Hematopoietic multipotent progenitor cell treated with erythropoietin and hydrocortisone succinate and interleukin-3 and kit ligand, for 8 days (in vitro differentiated cells): ENCODE measurements around the gene APP.
A peak's percentile ranks its signal among the peaks of the same experiment; 100 is the strongest.
"Not testable (repeated sequence)": the region's sequence is repeated elsewhere in the genome, so short reads cannot be mapped to it uniquely, and the experiment has no call there.

Experiments
- DNase-seq: peaks from one replicate; pipeline ENCODE4 v3.0.0-alpha.2; 2015

Gene APP

DNA sequence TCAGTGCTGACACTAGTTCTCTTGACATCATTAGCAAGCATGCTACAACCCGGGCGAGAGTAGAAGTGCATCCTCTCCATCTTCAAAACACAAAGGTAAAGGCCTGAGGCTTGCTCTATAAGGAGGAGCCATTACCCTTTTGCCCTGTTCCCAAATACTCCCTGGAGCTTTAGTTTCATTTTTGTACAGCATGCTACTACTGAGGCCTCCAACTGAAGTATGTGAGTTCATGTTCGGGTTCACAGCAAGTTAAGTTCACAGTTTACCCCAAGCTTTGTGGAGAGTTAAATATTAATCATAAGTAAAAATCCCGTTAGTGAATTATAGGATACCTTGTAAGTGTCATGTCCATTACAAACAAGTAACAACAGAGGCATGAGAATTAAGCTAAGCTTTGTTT, 156.6 kb downstream of the APP start:
- no peak for DNase-seq

DNA sequence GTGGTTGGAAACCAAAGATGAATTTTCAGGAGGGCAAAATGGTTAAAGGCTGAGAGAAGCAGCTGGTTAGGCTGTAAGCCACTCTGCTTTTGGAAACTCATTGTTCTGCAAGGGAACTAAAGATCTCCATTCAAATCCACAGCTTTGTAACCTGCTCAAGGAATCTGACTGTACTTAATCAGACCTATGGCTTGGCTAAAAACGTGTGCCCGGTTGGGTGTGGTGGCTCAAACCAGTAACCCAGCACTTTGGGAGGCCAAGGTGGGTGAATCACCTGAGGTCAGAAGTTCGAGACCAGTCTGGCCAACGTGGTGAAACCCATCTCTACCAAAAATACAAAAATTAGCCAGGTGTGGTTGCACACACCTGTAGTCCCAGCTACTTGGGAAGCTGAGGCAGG, 158.1 kb downstream of the APP start:
- not testable (repeated sequence) for DNase-seq

DNA sequence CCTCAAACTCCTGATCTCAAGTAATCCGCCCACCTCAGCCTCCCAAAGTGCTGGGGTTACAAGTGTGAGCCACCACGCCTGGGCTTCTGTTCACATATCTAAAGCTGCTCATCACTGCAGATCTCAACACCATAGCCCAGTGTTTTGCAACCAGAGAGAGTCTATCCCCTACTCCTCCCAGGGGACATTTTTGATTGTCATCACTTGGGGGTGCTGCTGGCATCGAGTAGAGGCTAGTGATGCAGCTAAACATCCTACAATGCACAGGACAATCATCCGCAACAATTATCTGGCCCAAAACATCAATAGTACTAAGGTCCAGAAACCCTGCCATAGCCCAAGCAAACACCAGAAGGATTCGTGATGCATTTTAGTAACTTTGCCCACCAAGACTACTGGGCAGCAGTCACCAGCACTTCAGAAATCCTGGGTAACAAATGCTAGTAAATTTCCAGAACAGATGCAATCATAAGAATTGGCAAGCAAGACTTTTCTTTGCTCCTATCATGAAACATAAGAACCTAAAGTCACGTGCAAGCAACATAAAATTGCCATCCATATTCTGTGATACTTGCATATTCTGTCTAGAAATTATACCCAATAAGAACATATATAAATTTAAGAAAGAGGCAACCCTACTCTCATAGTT, 159.2 kb downstream of the APP start:
- peak; percentile 3 for DNase-seq

DNA sequence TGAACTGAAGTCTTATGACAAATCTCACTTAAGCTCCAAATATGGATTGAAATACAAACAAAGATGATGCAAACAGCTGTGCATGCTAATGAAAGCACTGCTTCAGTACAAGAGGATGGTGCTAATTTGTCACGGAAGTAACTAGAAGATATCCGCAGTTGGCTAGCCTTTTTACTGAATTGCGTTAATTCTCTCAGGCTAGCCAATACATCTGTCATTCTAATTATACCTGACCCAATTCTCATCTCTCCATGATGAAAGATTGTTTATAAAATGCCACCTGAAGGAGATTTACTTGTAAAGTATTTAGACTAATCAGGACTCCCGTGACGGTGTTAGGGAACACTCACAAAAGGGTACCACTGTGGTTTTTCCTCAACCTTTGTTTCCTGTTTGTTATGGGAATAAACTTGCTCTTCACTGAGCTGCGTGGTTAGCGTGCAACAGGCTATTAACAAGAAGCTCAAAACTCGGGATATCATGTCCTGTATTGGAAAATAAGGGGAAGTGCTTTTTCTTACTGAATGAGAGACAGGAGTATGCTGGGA, 162.5 kb downstream of the APP start:
- DNase-seq, result no peak

DNA sequence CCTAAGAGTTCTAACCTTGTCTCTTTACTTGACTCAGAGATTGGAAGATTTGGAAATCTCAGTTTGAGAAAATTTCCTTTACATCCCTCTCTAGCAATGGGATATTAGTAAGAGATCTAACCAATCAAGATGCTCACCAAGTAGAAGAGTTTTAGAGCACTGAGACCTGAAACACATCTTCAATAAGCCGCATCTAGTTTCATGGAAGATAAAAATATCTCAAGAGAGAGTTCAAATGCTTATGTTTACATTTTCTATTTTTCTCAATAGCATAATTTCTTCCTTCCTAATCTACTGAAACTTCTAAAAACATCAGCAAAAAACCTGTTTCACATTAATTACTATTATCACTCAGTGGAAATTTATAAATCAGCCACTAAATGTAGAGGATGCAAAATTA, 165.1 kb downstream of the APP start:
- DNase-seq, result no peak

DNA sequence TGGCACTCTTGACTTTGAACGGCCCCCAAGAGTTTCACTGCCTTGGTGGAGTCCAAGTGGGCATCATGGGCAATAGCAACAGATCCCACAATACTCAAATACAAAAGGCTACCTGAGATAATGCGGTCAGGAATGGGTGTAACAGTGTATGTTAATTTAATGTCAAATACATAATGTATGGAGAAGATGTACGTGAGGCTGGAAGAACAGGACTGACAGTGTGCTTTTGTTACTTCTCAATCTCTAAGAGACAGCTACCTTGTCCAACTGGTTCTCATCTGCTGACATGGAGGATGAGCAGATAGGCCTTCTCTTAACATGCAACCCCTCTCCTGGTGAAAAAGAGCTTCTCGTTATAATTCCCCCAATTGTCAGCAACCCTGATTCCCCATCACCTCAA, 167.2 kb downstream of the APP start:
- DNase-seq, result no peak

DNA sequence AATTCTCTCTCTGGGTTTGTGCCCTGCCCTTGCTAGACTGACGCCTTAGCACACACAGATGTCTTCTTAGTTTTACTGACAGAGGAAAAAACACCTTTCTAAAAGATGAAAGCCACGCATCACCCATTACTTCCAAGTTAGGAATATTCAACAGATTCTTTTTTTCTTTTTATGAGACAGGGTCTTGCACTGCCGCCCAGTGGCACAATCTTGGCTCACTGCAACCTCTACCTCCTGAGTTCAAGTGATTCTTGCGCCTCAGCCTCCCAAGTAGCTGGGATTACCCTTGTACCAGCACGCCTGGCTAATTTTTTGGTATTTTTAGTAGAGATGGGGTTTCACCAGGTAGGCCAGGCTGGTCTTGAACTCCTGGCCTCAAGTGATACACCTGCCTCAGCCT, 169.2 kb downstream of the APP start:
- DNase-seq, result no peak

DNA sequence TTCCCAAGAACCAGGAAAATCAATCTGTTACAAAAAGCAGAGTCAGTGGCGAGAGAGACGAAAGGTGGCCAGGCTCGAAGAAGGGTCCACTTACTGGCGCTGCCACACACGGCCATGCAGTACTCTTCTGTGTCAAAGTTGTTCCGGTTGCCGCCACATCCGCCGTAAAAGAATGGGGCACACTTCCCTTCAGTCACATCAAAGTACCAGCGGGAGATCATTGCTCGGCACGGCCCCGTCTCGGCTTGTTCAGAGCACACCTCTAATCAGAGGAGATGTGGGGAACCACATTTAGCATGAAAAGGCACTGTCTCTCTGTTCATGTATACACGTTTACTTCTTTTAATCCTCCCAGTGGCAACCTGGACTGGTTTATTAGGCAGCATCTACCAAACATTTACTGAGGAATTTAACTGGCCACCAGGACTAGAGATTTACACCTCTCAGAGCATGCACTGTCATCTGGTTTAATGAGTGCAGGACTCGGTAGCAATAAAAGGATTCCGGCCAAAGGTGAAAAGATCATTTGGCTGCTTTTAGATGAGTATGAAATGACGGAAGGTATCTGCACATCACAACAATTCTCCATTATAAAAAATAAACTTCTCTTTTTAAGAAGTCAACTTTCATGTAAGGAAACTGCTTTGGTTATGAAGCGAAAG, 170.5 kb downstream of the APP start:
- DNase-seq, result no peak

DNA sequence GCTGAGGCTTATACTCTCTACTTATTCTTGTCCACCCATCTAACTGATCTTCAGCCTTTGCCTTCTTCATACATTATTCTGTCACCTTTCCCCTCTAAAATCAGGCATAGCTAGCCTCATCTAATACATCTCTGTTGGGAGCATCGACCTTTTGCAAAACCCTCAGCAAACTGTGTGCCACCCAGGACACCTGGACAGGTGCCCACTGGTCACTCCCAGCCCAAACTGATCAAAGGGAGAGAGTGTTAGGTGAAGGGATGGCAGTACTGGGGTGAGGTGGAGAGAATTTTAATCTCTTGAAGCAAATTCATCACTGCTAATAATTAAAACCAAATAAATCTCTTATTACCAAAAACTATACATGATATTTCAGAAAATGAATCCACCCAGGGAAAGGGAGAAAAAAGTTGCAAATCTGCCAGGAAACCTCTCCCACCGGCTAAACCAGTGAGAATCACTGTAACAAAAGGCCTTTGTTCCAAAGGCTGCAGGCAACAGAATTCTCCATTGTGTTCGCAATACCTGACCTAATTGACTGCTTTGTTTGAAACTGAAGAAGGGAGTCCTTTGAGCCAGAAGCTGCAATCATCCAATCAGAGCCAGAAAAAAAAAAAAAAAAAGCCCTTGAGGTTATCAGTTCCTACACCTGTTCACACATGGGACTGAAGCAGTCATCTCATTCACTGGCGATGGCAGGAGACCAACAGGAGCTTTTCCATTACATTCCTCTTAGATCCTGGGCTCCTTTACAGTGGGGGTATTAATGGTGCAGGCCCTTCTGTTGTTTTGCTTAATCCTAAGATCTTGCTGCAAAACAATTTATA, 172.6 kb downstream of the APP start:
- no peak for DNase-seq

DNA sequence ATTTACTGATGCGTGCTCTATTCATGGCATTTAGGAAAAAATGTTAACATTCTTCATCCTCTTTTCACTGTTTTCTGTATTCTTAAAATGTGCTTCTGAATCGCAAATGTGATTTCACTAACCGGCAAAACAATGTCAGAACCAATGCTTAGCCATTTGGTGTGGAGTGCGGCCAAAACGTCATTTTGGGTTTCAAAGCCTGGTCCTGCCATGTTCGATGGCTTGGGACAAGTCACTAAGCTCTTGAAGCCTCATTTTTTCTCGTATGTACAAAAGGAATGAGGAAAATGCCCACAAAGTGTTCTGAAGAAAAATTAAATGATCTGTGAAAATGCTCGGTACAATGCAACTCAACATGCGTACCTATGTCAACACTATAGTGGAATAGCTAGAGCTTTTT, 175.3 kb downstream of the APP start:
- DNase-seq, result no peak

DNA sequence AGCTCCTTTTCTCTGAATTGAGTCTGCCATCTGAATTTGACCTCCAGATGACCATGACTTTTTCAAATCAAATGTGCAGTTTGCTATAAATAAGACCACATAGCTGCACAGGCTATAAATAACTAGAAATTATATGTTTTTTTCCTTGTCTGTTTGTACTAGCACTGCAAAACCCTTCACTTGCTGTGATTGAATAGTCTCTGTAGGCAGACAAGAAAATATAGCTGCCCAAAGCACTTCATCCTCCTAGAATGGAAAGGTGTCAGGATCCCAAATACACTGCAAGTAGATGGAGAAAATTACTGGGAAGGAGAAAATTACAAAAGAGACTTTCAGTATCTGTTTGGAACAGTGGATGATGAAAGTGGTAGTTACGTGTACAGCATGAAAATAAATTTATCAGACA, 175.8 kb downstream of the APP start:
- DNase-seq, result no peak

DNA sequence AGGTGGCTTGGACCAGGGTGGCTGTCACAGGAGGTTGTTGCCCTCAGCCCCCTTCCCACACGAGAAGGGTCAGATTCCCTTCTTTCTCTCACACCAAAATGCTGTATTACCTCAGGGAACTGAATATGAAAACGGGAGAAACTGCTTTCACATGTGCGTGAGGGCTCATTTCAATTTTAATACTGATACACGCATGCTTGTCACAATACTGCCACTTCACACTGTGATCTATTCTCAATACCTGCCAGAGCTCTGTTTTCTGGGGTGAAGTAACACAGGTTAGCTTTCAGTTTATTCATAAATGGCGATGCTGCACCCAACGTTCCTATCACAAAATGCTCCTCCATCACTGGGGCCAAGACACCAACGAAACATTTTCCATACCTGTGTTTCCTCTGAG, 181.8 kb downstream of the APP start:
- no peak for DNase-seq

DNA sequence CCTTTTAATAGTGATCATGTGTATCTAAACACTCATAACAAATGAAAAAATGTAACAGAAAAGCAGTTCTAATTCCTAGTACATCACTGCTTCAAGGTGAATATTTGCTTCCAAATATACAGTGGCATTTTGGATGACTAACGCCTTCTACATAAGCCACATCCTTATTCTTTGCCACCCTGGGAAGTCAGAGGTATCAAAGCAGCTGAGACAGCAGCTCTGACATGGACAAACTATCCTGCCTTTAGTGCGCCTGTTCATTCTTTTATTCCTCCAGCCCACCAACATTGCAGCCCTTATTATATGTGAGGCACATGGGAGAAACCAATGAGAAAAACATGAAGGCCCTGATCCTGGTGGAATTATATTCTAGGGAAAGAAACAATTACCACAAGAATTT, 183.0 kb downstream of the APP start:
- no peak for DNase-seq

DNA sequence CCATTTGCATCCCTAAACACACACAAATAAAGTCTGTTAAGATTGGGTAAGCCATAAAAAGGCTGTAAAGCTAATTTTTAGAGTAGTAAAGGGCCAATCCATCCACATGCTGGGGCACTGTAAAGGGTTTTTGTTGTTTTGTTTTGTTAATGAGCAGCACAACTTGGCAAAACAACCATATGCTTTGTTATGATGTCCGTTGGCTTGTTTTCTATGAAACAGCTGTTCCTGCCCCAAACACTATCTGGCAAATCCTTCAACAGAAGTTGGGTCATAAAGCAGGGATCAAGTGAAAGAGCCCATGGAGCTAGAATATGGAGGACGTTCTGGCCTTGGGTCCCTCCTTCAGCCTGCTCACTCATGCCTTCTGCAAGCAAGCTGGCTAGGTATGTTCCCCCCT, 183.6 kb downstream of the APP start:
- no peak for DNase-seq

DNA sequence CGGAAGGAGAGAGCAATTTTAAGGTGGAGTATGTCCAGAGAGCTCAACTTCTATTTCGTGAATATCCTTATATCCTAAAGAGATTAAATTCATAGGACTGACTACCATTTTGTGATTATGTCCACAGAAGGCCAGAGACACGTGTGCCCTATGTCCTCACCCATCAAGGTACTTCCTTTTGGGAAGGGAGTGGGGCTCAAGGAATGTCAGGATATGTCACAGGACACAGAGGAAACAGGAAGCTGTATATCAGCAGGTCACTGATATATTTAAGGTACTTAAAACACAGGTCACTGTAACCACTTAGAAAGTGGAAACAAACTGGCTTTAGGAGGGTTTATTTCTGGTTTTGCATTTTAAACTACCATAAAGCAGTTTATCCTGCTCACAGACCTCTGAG, 184.6 kb downstream of the APP start:
- no peak for DNase-seq

DNA sequence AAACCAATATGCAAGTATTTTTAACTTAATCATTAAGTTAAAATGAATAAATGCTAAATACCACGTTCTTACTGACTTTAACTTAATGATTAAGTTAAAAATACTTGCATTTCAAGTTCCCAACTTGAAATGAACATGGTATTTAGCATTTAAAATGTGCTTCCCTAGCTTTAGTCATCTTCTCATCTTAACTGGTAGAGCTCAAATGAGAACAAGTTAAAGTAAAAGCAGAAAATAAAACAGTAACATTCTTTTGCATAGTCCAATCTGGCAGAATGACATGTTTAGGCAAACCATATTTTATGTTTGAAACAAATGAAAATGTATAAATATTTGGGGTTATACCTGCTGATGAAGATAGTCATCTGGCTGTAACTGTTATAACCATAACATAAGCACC, 186.0 kb downstream of the APP start:
- DNase-seq, result no peak

DNA sequence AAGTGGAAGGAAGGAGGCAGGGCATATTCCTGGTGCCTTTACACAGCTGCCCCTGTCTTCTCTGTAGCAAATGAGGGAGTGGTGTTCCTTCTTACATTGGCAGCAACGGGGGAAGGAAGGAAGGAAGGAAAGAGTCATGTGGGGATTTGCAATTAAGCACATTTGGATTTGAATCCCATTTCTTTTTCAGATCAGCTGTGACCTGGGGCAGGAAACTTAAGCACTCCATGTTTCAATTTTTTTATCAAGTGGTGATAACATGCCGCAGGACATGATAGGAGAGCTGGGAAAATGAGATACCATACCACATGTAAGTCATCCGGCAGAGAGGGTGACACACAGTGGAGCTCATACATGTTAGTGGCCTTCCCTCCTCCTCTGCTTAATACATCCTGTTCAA, 186.8 kb downstream of the APP start:
- no peak for DNase-seq

DNA sequence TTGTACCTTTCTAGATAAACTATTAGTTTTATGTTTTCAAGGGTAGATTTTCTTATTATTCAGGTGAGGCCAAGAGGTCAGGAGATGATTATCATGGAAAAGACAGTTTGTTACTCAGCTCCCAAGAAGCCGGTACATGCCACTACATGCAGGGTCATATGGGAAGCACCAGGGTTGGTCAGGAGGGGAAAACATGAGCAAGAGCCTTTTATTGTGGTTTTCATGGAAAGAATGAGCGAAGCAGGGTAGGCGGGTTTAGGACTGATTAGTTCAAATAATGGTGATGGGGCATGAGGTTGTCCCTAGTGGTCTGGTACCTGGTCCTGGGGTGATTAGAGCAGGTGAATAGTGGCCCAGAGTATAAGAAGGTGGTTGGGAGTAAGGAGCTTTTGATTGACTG, 189.9 kb downstream of the APP start:
- no peak for DNase-seq

DNA sequence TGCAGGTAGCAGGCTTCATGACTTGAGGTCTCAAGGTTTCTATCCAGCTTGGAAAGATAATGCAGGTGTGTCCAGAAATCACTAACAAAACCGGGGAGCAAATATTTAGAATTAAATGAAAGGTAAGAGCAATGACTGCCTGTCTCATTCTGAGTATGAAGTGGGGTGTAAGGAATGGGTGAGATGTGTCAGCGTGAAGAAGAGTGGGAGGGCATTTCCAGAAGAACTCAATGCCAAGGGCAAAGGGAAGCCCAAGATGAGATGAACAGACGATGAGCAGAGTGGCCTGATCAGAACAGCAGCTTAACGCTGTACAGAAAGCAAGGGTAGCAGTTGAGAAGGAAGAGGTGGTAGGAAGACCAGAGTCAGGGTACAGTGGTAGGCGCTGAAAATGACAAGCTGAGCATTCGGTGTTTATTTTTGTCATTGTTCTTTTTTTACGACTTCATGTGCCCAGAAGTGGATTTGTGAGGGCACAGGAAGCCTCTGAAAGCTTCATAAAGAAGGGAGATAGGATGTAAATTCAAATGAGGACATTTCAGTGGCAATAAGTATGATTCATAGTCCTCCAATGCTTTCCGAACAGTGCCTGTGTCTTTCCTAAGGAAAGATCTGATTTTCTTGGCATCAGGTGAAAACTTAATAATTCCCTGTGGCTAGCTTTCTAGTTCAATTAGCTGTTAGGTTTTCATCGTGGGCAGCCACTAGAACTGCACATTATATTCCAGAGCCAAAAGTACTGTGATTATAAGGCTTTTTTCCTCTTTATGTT, 190.5 kb downstream of the APP start:
- DNase-seq, result no peak

DNA sequence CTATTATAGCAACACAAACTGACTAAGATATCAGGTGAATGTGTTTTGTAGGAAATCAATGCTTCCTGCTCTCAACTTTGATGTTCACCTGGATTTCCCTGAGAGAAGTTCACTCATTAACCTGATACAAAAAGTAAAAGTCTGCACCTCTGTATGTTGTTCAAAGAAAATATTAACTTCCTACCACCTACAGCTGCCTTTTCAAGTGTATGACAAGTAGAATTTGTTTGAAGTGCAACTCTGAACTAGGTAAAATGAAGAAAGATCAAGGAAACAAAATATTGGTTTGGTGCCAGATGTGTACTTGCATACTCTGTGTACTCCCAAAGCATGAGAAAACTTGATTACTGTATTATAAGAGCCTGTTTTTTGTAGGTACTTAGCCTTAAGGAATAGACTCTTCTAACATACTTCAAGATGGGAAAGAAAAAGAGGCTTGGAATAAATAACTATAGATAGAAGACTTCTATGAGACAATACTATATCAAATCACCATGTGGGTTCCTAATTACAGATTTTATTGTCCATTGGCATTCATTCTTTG, 193.4 kb downstream of the APP start:
- DNase-seq, result no peak

DNA sequence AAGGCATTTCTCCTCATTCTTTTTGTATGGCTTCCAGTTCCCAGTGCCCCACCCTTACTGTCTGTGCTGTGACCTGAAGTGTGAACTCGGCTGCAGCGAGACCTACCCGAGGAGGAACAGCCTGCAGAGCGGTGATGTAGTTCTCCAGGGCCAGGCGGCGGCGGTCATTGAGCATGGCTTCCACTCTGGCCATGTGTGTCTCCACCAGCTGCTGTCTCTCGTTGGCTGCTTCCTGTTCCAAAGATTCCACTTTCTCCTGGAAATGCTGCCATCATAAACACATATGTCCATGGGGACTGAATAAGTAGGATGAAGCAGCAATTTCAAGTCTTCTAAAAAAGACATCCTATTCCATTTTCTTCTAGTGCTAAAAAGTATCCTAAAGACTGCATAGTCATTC, 195.6 kb downstream of the APP start:
- no peak for DNase-seq

DNA sequence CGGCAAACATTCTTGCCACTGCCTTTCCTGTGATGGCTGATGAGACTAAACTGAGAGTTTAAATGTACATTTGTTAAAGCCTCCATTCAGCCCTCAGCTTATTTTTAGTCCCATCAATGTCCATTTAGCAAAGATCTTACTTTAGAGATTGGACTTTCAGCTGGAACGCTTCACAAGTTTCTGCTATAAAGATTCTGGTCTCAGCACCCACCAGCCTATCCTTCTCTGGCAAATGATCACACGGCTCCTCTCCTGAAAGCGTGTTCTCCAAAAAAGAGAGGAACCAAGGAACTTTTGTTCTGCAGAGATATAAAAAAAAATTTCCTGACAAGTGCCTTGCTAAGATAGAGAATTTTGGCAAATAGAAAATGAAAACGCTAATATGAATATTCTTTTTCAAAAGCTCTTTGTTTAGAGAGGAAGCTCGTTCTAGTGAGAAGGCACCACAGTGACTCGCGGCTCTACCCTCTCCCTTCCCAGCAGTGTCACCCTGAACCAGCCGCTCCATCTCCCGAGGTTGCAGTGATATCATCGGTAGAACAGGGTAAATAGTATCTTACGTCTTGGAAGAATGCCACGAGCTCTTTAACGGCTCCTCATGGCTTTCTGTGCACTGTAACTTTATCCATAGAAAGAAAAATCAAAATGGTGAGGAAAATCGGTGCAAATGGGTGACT, 200.2 kb downstream of the APP start:
- no peak for DNase-seq
